HG02610 (cell line): Measurements from ENCODE around the gene SLC25A29.
"Not testable (repeated sequence)": the region's sequence is repeated elsewhere in the genome, so short reads cannot be mapped to it uniquely, and the experiment has no call there.

ENCODE experiments used
- ATAC-seq: cut with Tn5 transposase; IDR thresholded peaks from one replicate; pipeline ENCODE4 v1.9.1; 2021; ENCODE audit warnings: mild to moderate bottlenecking, moderate library complexity; ENCODE audit not compliant: unreplicated experiment

SLC25A29 gene

DNA sequence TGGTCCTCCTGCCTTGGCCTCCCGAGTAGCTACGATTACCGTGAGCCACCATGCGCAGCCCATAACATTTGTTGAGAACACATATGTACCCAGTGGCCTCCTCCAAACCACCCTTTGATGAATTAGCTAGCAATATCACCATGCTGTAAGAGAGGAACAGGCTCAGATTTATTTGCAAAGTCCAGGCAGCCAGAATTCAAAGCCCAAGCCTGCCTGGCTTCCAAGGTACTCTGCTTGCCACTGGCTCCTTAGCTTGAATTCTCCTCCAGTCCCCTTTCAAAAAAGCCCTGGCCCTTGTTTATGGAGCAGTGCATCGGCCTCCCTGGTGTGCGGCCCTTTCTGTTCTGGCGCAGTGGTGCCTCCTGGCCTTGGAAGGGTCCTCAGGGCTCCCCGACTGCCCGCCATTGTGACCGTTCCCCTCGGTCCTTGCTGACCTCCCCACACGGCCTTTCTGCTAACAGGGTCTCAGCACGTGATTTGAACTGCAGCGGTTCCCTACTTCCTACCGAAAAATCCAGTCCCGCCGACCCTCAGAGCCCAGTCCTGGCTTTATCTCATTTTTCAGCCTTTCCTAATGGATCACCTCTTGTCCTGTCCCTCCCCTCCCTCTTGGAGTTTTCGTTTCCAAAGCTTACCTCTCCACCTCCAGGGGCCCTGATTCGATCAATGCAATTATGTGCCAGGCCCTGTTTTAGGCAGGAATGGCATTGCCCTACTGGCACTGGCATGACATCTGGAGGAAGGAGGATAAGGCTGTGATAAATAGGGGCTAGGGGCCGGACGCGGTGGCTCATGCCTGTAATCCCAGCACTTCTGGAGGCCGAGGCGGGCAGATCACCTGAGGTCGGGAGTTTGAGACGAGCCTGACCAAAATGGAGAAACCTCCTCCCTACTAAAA, 22.0 kb downstream of the SLC25A29 start:
- ATAC-seq: no peak

DNA sequence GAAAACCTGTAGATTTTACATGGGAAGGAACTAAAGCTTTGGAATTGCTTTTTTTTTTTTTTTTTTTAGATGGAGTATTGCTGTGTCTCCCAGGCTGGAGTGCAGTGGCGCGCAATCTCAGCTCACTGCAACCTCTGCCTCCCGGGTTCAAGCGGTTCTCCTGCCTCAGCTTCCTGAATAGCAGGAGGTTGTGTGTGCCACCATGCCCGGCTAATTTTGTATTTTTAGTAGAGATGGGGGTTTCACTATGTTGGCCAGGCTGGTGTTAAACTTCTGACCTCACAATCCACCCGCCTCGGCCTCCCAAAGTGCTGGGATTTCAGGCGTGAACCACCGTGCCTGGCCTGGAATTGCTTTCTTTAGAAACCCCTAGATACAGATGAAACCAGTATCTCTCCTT, 22.8 kb downstream of the SLC25A29 start:
- not testable (repeated sequence) for ATAC-seq

DNA sequence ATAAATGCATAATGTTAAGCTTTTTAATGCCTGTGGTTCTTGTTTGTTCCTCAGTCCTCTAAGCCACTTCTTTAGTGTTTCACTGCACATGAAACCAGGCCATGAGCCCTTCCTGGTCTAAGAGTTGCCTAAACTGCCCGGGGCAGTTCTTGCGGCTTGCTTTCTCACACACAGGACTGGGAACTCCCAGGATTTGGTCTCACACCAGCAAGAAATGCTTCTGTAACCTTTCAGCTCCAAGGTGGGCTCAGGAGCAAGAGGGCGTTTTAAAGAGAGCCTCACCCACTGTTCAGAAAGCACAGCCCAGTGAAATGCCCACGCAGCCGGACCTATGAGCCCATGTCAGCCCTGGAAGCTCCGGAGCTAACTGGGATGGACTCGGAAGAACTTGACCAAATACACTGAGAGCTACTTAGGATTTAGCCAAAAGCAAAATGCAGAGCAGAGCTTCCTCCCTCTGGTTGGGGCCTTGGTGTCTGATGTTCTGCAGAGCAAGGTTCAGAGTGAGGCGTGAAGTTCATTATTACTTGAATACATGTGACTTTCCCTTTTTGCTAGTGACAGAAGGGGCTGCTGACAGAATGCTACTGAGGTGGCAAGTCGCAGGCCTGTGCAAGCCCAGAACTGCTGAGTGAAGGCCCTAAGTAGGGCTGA, 23.4 kb downstream of the SLC25A29 start:
- ATAC-seq: no peak

DNA sequence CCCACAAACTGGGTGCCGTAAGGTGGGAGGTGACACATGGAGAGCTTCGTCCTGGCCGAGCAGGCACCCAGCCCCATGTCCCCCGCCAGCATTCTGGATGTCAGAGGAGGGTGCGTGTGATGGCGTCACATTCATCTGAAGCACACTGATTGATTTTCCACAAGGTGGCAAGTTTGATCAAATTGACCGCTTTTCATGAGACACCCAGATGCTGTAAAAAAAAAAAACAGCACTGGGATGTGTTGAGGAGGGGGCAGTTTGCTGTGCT, 24.2 kb downstream of the SLC25A29 start:
- ATAC-seq: no peak

DNA sequence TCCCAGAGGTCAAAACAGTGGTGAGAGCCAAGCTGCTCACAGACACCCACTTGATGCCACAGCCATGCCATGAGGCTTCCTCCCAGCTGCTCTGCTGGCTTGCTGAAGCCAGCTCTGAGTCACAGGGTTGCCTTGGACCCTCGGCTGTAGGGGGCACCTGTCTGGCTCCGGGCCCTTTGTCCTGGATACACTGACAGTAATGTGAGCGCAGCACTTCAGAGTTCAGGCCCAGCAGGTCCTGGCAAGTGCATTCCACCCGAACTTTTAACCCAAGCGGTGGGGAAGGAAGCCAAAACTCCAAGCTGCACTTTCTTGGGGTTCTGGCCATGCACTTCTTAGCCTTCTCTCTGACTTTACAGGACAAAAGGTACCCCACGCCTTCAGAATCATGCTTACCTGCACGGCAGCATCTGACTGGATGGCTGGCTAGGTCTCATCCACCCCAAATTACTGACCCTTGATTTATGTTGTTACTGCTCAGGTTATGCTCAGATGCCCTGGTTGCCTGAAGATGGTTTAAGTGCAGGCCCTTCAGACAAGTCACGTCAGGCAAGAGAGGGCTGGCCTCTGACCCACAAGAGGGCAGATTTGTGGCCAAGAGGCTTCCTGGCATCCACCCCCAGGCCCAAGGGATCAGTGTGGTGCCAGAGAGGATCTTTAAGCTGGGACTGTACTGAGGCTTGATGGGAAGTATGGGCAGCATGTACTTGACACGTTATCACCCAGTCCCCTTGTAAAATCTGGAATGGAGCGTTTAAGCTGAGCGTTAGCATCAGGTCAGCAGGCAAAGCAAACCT, 24.8 kb downstream of the SLC25A29 start:
- ATAC-seq: no peak

DNA sequence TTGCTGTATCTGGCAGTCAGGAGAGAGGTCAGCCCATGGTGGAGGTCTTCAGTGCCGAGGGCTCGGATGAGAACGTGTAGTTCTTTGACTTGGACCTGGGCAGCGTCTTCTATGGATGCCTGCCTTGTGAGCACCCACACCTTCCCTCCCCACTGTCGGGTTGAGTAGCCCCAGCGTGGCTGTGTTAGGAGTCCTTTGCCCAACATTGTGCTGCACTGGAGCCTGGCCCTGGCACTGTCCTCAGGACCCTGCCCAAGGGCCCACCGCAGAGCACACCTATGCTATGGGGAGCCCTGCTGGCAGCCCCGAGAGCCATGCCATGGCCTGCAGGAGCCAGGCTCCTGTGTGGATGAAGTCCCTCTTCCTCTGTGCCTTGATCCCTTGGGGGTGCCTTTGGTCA, 26.7 kb downstream of the SLC25A29 start:
- ATAC-seq: no peak

DNA sequence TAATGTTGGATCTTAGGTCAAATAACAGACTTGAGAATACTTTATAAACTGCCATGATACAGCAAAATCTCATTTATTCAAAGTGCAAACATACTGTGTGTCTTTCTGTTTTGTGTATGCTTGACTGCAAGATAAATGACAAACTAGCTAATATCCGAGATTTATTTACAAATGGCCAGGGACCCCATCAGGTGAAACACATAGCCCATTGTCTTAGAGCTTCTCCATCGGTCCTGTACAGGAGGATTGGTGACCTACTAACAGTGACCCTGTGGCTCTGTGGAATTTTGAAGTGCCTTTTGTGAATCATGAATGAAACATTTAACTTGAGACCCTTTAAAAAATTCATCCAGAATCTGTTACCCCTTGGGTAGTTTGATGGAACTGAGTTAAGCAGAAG, 27.1 kb downstream of the SLC25A29 start:
- ATAC-seq: no peak

DNA sequence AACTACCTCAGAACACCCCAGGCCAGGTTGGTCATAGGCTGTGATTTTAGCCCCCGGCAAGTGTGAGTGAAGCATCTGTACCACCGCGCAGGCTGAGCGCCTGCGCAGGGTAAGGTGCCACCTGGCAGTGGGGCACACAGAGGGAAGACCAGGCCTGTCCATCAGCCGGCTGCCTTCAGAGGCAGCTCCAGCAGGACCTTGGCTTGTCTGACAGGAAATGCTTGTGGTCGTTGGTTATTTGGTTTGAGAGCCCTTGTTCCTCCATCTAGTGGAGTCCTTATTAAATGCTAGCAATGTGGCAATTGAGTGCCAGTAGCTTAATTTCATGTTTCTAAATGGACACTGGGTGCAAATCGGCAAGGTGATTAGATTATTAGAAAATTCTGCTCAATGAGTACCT, 27.5 kb downstream of the SLC25A29 start:
- no peak for ATAC-seq

DNA sequence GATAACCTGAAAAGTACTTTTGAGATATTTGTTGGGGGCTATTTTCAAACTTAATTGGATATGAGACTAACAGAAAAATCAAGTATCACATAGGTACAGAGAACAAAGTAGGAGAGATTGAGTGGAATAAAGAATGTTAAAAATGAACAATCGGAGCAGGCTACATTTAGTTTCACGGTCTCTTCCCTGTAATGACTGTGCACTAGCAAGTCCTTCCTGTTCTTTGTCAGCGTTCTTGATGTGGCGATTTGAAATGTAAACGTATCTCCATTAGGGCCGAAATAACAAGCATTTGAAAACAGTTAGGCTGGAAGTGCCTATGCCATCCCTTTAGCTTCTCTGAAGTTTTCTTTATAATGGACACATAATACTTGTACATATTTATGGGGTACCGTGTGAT, 31.0 kb downstream of the SLC25A29 start:
- no peak for ATAC-seq

DNA sequence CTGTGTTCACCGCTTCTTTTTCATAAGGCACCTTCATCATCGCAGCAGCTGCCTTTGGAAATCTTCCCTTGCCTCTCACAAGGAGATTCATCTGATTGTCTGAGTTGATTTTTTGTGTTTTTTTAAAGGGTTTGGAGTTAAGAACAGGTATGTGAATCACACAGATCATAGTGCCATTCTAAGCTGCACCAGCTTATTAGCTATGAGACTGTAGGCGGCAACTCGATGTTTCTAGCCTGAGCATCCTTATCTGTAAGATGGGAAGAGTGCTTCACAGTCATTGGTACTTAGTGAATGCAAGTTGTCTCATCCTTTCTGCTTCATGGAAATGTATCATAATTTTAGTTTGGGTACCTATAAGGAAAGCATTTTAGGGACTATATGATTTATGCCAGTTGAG, 32.0 kb downstream of the SLC25A29 start:
- no peak for ATAC-seq

DNA sequence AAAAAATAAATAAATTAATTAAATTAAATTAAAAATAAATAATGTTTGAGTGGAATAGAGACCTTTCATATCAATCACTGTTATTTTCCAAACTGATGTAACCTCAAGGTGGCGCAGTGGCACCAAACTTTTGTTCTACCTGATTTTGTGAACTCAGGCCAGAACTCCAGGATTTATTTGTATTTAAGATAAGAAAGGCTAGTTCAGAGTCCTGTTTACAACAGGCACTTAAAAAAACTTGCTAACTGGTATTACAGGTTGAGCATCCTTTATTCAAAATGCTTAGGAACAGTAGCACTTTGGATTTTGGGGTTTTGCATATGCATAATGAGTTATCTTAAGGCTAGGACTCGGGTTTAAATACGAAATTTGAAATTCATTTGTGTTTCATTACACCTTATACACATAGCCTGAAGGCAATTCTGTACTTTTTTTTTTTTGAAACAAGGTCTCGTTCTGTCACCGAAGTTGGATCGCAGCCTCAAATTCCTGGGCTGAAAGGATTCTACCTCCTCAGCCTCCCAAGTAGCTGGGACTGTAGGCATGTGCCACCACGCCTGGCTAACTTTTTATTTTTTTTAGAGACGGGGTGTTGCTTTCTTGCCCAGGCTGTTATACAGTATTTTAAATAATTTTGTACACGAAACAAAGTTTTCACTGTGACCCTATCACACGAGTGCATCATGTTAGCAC, 34.9 kb downstream of the SLC25A29 start:
- ATAC-seq: no peak

DNA sequence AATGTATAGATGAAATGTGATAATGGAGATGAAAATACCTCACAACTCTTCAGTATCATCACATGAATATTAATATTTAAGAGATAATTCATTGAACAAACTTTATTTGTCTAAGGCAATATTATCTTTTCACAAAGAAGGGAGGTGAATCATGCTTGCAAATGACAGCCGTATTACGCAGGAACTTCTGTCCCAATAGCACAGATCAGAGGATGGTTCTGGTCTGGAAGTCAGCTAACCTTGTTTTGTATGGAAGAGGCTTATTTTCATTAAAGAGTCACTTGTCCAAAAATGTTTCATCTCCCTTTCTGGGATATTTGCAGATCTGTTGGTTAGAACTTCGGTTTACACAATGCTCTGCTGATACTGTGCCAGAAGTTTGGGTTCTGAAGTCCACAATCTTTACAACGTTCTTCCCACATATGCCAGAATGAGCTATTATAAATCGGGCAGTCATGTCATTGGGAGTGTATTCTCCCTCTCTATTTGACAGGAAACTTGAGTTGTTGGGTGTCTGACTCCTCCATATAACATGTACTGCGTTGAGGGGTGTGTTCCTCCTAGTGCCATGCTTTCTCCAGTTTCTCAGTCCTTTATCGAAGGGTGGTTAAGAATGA, 37.5 kb downstream of the SLC25A29 start:
- no peak for ATAC-seq

DNA sequence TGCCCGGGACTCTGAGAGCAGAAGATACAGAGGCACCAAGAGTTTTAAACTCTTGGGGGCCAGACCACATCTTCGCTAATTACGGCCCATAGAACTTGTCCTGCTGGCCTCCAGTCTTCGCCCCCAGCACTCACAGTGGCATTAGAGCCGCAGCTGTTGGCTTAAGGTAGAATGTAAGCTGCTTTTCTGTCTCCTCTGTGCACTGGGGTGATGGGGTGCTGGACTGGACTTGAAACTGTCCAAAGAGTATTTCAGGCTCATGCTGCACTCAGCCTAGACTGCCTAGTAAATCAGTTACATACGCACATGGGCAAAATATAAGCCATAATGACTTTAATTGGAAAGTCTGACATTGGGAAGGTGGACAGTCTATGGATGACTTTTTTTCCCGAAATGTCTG, 38.3 kb downstream of the SLC25A29 start:
- ATAC-seq: no peak

DNA sequence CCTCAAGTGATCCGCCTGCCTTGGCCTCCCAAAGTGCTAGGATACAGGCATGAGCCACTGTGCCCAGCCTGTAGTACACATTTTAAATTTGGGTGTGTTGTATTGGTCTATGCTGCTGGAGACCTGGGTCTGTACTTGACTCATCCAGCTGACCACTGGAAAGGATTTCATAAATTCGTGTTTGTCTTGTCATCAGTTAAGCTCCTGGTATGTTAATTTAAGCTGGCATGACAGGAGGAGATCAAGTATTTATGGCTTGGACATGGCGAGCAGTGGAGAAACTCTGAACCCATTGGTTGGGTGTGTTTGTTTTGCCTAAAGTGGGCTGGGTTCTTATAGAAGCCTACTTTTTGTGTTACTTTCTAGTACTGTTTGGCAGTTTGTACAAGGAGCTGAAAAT, 43.1 kb downstream of the SLC25A29 start:
- ATAC-seq: no peak

DNA sequence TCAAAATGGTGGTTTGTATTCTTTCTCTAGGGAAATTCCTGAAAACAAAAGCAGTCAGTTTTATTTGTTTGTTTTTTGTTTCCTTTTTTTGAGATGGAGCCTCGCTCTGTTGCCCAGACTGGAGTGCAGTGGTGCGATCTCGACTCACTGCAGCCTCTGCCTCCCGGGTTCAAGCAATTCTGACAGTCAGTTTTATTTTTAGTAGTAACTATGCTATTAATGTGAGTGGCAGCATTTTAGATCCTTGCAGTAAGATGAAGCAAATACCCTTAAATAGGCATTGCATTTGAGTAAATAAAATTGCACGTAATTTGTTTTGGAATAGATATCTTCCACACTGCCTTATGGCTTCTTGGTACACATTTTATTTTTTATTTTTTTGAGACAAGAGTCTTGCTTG, 43.7 kb downstream of the SLC25A29 start:
- no peak for ATAC-seq

DNA sequence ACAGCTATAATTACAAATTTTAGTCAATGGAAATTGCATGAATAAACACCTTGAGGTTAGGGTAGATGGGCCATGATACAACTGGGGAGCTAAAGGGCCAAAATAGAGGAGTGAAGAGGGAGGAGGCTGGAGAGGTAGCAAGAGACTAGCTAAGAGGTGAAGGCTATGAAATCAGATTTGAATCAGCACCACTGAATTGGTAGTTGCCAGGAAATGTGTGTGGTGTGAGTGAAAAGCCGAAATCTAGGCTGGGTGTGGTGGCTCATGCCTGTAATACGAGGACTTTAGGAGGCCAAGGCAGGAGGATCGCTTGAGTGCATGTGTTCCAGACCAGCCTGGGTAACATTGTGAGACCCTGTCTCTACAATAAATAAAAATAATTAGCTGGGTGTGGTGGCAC, 44.6 kb downstream of the SLC25A29 start:
- ATAC-seq: no peak

DNA sequence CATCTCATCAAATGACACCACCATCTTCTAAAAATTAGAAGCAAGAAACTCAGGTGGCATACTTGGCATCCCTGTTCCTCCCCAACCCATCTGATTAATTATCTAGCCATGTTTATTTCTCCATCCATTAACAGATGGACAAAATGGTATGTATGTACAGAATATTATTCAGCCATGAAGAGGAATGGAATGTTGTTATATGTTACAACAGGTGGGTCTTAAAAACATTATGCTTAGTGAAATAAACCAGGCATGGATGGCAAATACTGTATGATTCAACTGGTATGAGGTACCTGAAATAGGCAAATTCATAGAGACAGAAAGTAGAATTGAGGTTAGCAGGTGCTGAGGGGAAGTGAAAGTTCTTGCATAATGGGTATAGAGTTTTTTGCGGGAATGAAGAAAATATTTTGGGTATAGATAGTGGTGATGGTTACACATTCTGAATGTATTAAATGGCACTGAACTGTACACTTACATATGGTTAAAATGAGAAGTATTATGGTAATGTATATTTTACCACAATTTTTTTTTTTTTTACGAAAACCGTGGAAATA, 49.8 kb downstream of the SLC25A29 start:
- ATAC-seq: peak; percentile 83

DNA sequence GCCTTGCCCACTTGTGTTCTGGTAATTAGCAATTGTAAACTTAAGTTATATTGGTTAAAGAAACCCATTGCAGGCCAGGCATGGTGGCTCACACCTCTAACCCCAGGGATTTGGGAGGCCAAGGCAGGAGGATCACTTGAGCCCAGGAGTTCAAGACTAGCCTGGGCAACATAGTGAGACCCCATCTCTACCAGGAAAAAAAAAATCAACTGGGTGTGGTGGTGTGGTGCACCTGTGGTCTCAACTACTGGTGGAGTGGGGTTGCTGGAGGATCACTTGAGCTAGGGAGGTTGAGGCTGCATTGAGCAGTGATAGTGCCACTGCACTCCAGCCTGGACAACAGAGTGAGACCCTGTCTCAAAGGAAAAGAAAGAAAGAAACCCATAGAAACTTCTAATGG, 53.6 kb downstream of the SLC25A29 start:
- ATAC-seq: no peak

DNA sequence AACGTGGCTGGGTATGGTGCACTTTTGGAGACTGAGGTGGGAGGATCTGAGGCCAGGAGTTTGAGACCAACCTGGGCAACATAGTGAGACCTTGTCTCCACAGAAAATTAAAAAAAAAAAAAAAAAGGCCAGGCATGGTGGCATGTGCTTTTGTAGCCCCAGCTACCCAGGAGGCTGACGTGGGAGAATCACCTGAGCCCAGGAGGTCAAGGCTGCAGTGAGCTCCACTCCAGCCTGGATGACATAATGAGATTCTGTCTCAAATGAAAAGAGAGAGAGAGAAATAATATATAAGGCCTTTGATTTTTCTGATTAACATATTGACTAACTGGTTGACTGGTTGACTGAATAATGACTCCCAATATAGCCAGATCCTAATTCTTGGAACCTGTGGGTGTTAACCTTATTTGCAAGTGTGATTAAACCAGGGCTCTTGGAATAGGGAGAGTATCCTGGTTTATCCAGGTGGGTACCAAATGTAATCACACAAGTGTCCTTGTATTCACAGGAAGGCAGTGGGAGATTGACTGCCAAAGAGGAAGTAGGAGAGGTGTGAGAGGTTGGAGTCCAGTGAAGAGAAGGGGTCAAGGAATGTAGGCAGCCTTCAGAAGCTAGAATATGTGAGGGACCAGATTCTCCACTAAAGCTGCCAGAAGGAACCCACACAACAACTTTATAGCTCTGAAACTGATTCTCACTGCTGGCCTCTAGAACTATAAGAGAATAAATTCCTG, 55.3 kb downstream of the SLC25A29 start:
- no peak for ATAC-seq
